ENCODE data around the gene ZNF391. TPM values are rescaled to one million over a fixed set of nuclear protein-coding genes. Genes with fewer than 3 reads are reported as not detected.
"Not testable (repeated sequence)": the region's sequence is repeated elsewhere in the genome, so short reads cannot be mapped to it uniquely, and the experiment has no call there.

The ZNF391 gene
- total RNA-seq, 1 donor from 2014 or later, result 1.3 TPM

- intact Hi-C loops (cut with micrococcal nuclease), result no loop called here
- Histone ChIP-seq H3K4me1 (peaks cover 17% of the 10 kb centered on the region), H3K27ac (replicated peaks) (no peak overlapping the region), H3K4me3 (no peak overlapping the region), H3K27me3 (ENCODE audit: low read depth) (no peaks in the 10 kb centered on the region), H3K9me3 (replicated peaks) (no peaks in the 10 kb centered on the region), H3K36me3 (peaks cover 16% of the 10 kb centered on the region)
- TF ChIP-seq CTCF (IDR thresholded peaks at IDR 0.05; ENCODE audit: borderline replicate concordance), result no peak
- no peak for DNase-seq
Measured at GRCh38 chr6:27370391-27370790, 18.2 kb upstream of the ZNF391 start.

DNA sequence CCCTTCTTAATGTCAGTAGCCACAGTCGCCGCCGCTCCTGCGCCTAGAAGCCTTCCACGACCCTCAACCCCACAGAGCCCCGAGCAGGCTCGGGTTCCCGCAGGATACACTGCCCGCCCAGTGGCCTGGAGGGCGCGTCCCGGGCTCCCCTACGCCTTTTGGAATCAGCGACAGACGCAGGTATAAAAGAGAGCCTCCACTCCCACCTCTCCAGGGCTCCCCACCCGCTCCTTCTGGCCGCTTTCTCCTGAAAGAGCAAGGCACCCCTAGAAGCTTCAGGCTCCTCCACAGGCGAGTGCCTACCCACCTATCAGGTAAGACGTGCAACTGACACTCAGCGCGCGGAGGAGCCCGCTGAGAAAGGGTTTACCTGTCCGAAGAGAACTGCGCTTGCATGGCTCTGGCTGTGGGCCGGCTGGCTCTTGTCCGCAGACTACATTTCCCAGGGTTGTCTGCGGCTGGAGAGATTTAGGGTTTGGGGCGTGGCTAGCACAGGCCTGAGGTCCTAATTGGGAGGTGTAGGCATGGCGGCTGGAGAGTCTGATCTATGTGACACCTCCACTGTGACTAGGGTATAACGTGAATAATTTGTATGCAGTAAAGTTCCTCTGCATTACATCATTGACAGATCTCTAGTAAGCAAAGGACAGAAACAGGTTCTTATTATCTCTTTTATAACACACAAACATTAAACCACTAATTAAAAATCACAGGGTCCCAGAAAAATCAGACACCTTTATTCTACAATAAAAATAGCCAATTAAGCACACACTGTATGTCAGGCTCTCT lies 13.5 kb upstream of the ZNF391 start:
- intact Hi-C loops (cut with micrococcal nuclease), result no loop called here
- Histone ChIP-seq H3K27ac (replicated peaks) (peak overlapping the region; percentile 47), H3K4me1 (peaks cover 23% of the 10 kb centered on the region), H3K27me3 (ENCODE audit: low read depth) (no peaks in the 10 kb centered on the region), H3K9me3 (replicated peaks) (no peaks in the 10 kb centered on the region), H3K36me3 (no peaks in the 10 kb centered on the region), H3K4me3 (peak overlapping the region; percentile 76)
- TF ChIP-seq CTCF (IDR thresholded peaks at IDR 0.05; ENCODE audit: borderline replicate concordance), result no peak
- peak; percentile 79 for DNase-seq

DNA sequence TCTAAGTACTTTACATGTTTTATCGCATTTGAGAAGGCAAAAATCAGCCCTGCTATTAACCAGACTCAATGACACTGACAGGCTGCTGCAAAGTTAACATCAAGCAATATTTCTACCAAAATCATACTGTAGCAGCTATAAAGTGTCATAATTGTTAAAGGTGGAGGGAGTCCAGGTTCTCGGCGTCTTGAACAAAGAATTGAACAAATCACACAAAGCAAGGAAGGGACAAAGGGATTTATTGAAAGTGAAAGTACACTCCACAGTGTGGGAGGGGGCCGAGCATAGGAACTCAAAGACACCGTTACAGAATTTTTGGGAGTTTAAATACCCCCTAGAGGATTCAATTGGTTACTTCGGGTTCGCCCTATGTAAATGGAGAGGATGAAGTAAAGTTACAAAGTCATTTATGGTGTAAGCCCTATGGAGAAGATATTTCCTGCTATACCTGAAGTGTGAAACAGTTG lies 12.9 kb upstream of the ZNF391 start:
- no peak overlapping the region for H3K27ac ChIP-seq (replicated peaks)
- intact Hi-C loops (cut with micrococcal nuclease), result no loop called here

GRCh38 chr6:27378406-27378805 lies 10.2 kb upstream of the ZNF391 start:
- DNase-seq; H3K27me3 ChIP-seq (ENCODE audit: low read depth); H3K36me3 ChIP-seq; intact Hi-C loops (cut with micrococcal nuclease); H3K4me3 ChIP-seq; H3K9me3 ChIP-seq (replicated peaks); H3K27ac ChIP-seq (replicated peaks): not testable (repeated sequence)
- peaks cover 23% of the 10 kb centered on the region for H3K4me1 ChIP-seq

More for the DNA sequence above, 12.9 kb upstream of the ZNF391 start:
- peak overlapping the region; percentile 76 for H3K4me3 ChIP-seq
- peaks cover 23% of the 10 kb centered on the region for H3K4me1 ChIP-seq
- H3K27me3 ChIP-seq (ENCODE audit: low read depth), result no peaks in the 10 kb centered on the region
- H3K9me3 ChIP-seq (replicated peaks), result no peaks in the 10 kb centered on the region
- no peak for DNase-seq
- TF ChIP-seq CTCF (IDR thresholded peaks at IDR 0.05; ENCODE audit: borderline replicate concordance), result no peak
- H3K36me3 ChIP-seq, result no peaks in the 10 kb centered on the region

DNA sequence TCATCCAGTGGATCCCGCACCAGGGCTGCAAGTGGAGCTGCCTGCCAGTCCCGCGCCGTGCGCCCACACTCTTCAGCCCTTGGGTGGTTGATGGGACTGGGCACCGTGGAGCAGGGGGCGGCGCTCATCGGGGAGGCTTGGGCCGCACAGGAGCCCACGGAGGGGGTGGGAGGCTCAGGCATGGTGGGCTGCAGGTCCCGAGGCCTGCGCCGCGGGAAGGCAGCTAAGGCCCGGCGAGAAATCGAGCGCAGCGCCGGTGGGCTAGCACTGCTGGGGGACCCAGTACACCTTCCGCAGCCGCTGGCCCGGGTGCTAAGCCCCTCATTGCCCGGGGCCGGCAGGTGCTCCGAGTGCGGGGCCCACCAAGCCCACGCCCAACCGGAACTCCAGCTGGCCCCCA lies 7.6 kb upstream of the ZNF391 start:
- H3K27ac ChIP-seq (replicated peaks); H3K4me3 ChIP-seq; DNase-seq; intact Hi-C loops (cut with micrococcal nuclease); H3K4me1 ChIP-seq; H3K36me3 ChIP-seq: not testable (repeated sequence)
- H3K27me3 ChIP-seq (ENCODE audit: low read depth), result peaks cover 11% of the 10 kb centered on the region
- peaks cover 12% of the 10 kb centered on the region for H3K9me3 ChIP-seq (replicated peaks)

DNA sequence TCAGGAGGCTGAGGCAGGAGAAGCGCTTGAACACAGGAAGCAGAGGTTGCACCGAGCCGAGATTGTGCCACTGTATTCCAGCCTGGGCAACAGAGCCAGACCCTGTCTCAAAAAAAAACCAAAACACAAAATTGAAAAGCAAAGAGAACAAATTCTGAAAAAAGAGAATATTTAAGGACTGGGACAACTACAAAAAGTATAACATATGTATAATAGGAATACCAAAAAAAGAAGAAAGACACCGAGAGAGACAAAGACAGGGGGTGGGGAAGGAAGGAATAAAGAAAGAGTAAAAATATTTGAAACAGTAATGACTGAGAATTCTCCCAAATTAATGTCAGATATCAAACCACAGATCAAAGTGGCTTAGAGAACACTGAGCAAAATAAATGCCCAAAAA lies 5.5 kb upstream of the ZNF391 start:
- intact Hi-C loops (cut with micrococcal nuclease), result no loop called here
- no peak for TF ChIP-seq CTCF (IDR thresholded peaks at IDR 0.05; ENCODE audit: borderline replicate concordance)

More for the DNA sequence above, 5.5 kb upstream of the ZNF391 start:
- Histone ChIP-seq H3K9me3 (replicated peaks) (peaks cover 12% of the 10 kb centered on the region), H3K27me3 (ENCODE audit: low read depth) (peaks cover 11% of the 10 kb centered on the region), H3K27ac (replicated peaks) (no peak overlapping the region), H3K4me3 (no peak overlapping the region), H3K36me3 (no peaks in the 10 kb centered on the region), H3K4me1 (peaks cover 4% of the 10 kb centered on the region)
- no peak for DNase-seq
